ENCODE data around the gene HERC3.
"Not testable (repeated sequence)": the region's sequence is repeated elsewhere in the genome, so short reads cannot be mapped to it uniquely, and the experiment has no call there.

HERC3 gene

GRCh38 chr4:88609794-88610193 lies 17.5 kb downstream of the HERC3 start:
- not testable (repeated sequence) for DNase-seq

DNA sequence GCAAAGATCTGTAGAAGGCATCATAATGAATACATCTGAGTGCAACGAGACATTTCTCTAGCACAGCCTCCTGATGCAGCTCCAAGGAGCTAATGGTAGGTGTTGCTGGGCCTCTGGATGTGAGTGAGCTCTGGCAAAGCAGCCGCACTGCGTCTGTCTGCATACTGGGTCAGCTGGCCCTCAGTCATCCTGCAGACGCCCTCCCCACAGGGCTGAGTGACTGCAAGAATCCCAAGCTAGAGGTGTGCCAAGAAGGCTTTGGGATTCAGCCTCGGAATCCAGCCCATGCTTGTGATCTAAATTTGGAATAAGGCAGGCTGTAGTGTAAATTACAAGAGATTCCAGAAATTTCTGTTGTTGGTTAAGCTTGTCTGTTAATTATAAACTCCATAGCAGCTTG lies 18.5 kb downstream of the HERC3 start:
- no peak for DNase-seq

GRCh38 chr4:88613417-88613875 lies 21.2 kb downstream of the HERC3 start:
- DNase-seq: peak; percentile 61

DNA sequence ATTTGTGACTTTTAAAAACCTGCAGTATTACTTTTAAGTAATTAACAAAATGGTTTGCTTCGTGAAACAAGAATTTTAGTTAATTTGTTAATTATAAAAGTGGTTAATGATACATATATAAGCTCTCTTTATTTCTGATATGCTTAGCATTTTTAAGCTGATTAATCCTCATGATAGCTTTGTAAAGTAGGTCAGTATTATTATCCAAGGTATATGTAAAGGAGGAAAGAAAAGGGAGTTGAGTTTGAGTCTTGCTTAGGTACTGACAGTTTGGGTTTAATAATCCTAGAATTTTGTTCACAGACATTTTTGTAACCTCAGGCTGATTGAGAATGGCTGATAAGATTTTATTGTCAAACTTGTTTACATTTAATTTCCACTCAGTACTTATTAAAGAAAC lies 21.8 kb downstream of the HERC3 start:
- no peak for DNase-seq

DNA sequence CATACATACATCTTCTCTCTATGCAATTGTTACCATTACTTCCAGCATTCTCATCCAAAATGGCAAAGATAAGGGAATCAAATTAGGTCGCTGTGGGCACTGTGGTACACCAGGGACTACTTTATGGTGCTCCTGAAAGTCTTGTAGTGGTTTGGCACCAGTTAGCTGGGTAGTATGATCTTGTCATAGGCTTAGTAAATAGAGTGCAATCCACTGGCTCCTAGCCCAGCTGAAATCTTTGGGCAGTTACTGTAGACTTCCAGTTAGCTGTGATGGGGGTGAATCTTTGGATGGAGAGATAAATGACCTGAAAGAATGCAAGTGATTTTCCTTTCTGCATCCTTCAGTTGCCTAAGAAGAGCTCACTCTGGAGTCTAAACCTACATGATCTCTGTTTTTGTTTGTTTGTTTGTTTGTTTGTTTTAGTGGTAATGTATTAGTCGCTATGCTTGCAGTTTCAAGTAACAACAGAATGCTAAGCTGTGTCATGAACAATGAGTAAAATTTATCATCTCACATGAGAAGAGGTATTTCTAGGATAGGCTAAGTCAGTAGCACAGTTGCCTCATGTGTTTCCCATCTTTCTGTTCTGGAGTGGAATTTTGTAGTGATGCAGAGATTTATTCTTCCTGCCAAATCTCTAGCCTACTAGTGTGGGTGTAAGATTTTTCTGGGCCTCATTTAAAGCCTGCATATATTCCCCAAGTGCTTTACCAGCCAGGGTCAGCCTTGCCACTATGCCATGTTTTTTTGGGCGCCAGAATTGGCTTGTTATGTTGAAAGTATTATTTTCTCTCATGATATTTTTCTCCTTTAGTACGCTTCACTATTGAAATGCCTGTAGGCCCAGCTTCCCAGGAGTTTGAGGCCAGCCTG lies 24.2 kb downstream of the HERC3 start:
- DNase-seq: no peak

GRCh38 chr4:88618782-88619485 lies 26.7 kb downstream of the HERC3 start:
- DNase-seq: no peak

DNA sequence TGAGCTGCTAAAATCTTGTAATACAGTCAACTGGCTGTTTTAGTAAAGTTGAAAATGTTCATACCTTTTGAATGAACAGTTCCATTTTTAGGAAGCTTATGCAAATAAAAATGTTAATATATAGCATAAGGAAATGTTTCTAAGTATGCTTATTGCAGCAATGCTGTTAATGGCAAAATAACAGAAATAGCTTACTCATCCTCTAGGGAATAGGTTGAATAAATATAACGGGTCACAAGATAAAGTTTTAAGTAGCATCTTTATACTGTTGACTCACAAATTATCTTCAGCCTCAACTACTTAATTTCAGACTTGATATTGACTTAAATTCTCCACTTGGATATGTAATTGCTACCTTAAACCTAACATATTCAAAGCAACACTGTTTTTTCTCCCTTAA lies 27.7 kb downstream of the HERC3 start:
- no peak for DNase-seq

GRCh38 chr4:88621763-88622327 lies 29.6 kb downstream of the HERC3 start:
- no peak for DNase-seq

GRCh38 chr4:88623097-88623496 lies 30.8 kb downstream of the HERC3 start:
- no peak for DNase-seq

DNA sequence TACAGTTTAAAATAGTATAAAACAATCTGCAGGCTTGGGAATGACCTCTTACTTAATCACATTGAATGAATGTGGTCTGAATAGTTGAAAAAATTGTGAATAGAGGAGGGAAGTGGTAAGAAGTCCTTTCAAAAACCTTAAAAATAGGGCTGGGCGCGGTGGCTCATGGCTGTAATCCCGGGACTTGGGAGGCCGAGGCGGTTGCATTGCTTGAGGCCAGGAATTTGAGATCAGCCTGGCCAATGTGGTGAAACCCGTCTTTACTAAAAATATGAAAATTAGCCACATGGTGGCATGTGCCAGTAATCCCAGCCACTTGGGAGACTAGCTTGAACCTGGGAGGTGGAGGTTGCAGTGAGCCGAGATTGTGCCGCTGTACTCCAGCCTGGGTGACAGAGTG lies 36.5 kb downstream of the HERC3 start:
- no peak for DNase-seq

GRCh38 chr4:88629826-88630225 lies 37.5 kb downstream of the HERC3 start:
- no peak for DNase-seq

- DNase-seq: no peak
These were observed 38.5 kb downstream of the HERC3 start for GRCh38 chr4:88630756-88631155.

GRCh38 chr4:88643932-88644331 lies 51.7 kb downstream of the HERC3 start:
- DNase-seq: no peak

DNA sequence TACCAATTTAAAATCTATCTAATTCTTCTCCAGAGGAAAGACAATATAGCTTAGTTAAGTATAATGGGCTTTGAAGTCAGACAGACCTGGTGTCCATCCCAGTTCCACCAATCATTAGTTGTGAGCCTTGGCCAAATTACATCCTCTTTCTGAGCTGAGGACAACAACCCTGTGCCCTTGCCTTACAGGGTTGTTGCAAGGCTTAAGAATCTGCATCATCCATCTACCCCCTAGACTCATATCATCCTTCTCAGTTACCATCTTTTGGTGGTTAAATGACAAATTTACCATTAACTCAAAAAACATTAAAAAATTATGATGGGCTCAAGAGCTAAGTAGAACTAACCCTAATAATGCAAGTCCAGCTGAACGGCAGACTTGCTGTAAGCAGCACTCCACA lies 53.7 kb downstream of the HERC3 start:
- no peak for DNase-seq

DNA sequence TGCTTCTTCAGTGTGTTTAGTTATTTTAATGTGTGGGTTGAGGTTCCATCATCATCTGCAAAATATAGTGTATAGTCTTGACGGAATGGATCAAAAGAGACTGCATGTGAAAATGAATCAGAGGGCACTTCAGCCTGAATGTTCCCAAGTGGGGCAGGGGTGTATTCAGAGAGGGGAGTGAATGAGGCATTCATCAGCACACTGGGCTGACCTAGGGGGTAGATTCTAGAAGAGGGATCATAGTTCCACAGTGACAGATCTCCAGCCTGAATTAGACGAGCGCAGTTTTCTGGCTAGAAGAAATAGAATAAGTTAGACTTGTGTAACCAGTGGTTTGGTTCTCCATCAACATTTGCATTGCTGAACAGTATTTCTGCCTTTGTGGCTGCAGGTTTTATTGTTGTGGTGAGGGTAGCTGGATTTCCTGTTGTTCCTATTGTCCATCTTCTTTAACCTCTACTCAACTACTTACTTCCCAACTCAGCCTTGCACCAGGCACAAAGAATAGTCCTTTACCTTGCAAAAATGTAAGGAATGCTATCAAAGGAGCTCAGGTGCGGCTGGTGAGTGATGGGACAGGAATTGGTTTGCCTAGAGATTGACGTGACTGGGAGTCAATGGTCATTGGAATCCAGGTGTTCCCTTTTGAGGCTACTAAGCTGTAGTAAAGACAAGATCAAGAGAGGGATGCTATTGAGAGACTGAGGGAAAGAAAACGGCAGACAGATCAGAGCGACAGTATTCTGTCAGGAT lies 54.4 kb downstream of the HERC3 start:
- DNase-seq: no peak

DNA sequence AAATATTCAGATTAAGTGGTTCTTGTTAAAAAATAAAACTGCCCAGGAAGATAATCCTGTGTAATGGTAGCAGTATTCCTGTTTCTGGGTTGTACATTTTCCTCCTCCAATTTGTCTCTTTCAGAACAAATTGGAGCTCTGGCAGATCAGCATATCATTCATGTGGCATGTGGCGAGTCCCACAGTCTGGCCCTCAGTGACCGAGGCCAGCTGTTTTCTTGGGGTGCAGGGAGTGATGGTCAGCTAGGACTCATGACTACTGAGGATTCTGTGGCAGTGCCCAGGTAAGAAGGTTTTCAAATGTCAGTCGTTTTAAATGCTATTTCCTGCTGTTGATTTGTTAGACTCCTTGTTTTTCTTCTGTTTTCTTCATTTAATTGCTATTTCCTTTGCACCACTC lies 57.4 kb downstream of the HERC3 start:
- DNase-seq: no peak

GRCh38 chr4:88653371-88653946 lies 61.2 kb downstream of the HERC3 start:
- DNase-seq: no peak

DNA sequence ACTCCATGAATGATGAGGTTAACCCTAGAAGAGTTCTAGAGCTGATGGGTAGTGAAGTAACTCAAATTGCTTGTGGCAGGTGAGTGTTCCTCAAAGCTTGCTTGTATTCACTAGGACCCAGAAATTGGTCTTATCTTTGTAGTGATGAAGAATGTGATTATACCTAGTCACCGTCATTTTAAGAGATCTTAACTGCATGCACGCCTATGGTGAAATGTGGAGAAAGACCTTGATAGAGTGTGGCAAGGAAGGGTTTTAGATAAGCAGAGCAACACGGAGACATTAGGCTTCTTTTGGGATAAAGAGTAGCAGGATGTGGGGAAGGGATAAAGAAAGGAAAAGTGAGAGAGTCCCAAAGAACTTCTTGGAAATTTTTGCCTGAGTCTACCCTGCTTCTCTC lies 62.9 kb downstream of the HERC3 start:
- DNase-seq: no peak

GRCh38 chr4:88659055-88659889 lies 67.0 kb downstream of the HERC3 start:
- peak; percentile 64 for DNase-seq

GRCh38 chr4:88659890-88660208 lies 67.6 kb downstream of the HERC3 start:
- DNase-seq: no peak

DNA sequence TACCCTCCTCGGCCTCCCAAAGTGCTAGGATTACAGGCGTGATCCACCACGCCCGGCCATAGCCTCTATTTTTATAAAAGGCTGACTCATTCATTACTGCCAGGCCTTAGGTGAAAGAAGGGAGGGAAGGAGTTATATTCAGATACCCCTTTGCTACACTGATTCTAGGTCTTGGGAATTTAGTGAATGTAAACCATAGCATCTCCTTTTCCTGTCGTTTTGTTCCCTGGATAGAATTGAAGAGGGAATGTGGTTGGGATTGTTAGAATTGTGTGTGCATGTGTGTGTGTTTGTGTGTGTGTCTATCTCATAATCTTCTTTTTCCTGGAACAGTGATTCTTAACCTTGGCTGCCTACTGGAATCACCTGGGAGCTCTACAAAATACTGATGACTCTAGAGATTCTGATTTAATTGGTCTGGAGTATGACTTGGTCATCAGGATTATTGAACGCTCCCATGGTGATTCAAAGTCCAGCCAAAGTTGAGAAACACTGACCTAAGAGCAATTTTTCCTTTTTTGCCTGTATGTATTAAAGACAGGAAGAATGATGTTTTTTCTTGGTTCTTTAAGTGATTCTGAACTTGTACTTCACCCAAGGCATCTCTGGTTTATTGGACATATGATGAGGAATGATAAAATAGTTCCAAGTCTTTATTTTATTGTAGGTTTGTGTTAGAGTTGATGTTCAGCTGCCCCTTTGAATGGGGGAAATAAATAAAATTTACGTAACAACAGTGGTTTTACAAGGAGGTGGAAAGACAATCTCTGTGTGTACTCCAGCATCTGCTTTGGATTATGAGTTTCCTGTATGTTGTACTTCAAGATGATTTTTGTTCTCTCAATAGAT lies 68.4 kb downstream of the HERC3 start:
- no peak for DNase-seq
